Measurements from ENCODE around the gene MYO1F. TPM values are rescaled to one million over a fixed set of nuclear protein-coding genes. Genes with fewer than 3 reads are reported as not detected.

Gene MYO1F
- polyA plus RNA-seq, 2 of the 4 experiments (the other 2 are of a cell fraction), result 0.23 to 0.37 TPM

GRCh38 chr19:8505680-8506401, 71.4 kb downstream of the MYO1F start:
- FAIRE-seq, result no peak
- POLR2A ChIA-PET, result interaction anchor here (0.7 to 1.5 kb wide), 3 partner anchors 8 to 93 kb away, joined by 4 to 14 read pairs (median 5); partner anchors contain the start of genes MARCHF2 and ZNF414

More at GRCh38 chr19:8505680-8506401, 71.4 kb downstream of the MYO1F start:
- WGBS (ENCODE audit: missing lambda C conversion rate), result 3% methylated on average over 35 of the region's 56 CpGs
- peak overlapping the region; percentile 92 for H3K4me2 ChIP-seq
- H3K4me1 ChIP-seq, result peaks cover 10% of the 10 kb centered on the region; the same call in 2 of the 3 replicates
- H3K9me3 ChIP-seq, result no peaks in the 10 kb centered on the region
- DNase-seq (ENCODE audit: low read depth in 1 of 2, low spot score in 1 of 2) (peak; percentile 71 to 81), ATAC-seq (peak; percentile 86 to 91)
- TF ChIP-seq PHF8 (IDR thresholded peaks at IDR 0.05; ENCODE audit: borderline replicate concordance, low read depth) (peak; percentile 46; the same call in 1 of the 2 replicates), GATA3 (IDR thresholded peaks at IDR 0.05; ENCODE audit: borderline replicate concordance) (no peak), HOXB13 (CRISPR knock-in tag; IDR thresholded peaks at IDR 0.05; ENCODE audit: low read depth) (peak; percentile 33; the same call in 1 of the 2 replicates), RAD21 (conservative IDR thresholded peaks at IDR 0.05 in 1 of 2, IDR thresholded peaks at IDR 0.05 in 1 of 2) (peak; percentile 69 to 76), CTCF (IDR thresholded peaks at IDR 0.05) (peak; percentile 73), EHF (CRISPR knock-in tag; IDR thresholded peaks at IDR 0.05) (0 out of 2 replicates have a peak, but pooled peaks have one; percentile 30), SREBF2 (IDR thresholded peaks at IDR 0.05) (no peak), FOSB (CRISPR knock-in tag; IDR thresholded peaks at IDR 0.05) (no peak), HES2 (IDR thresholded peaks at IDR 0.05) (no peak), TFCP2L1 (CRISPR knock-in tag; IDR thresholded peaks at IDR 0.05) (peak; percentile 21; the same call in 1 of the 2 replicates), ZFP36 (IDR thresholded peaks at IDR 0.05; ENCODE audit: borderline replicate concordance, partially characterized antibody) (no peak), E2F6 (IDR thresholded peaks at IDR 0.05; ENCODE audit: borderline replicate concordance, low read depth) (peak; percentile 75), SMC3 (IDR thresholded peaks at IDR 0.05) (peak; percentile 81), BCL3 (IDR thresholded peaks at IDR 0.05) (0 out of 3 replicates have a peak, but pooled peaks have one; percentile 42), USF2 (IDR thresholded peaks at IDR 0.05) (peak; percentile 65), PBX3 (IDR thresholded peaks at IDR 0.05) (peak; percentile 27; the same call in 1 of the 2 replicates), HMGXB4 (CRISPR knock-in tag; IDR thresholded peaks at IDR 0.05; ENCODE audit: borderline replicate concordance) (peak; percentile 64; the same call in 1 of the 2 replicates), MAX (IDR thresholded peaks at IDR 0.05) (peak; percentile 94)
- peak overlapping the region; percentile 87 to 99 for H3K27ac ChIP-seq
- CTCF ChIA-PET, result interaction anchor here (0.6 to 3.7 kb wide), 29 partner anchors 8 to 236 kb away, joined by 3 to 26 read pairs (median 5); partner anchors contain the start of genes MARCHF2 and ZNF414
- peak overlapping the region; percentile 61 for H3K4me3 ChIP-seq

Measured in A549 (cell line).